Kidney (tissue), 14 donors: Measurements from ENCODE around the gene NSUN7. TPM values are rescaled to one million over a fixed set of nuclear protein-coding genes. Genes with fewer than 3 reads are reported as not detected.

ENCODE experiments used
- DNase-seq, 5 donors: peaks; one replicate each; pipeline ENCODE4 v3.0.0-alpha.2; 2013 to 2020
- FAIRE-seq: peaks from 2 replicates; lab custom pipeline; 2012; peaks lifted over from hg19 to GRCh38; lab: Jason Lieb, UNC
- H3K27ac ChIP-seq, 2 donors: one replicate each; pipeline ENCODE4 v1.7.0; 2013; ENCODE audit warnings: low read depth in 2 of 2, low read length in 2 of 2, inconsistent platforms in 1 of 2
- H3K27me3 ChIP-seq: one replicate; pipeline ENCODE4 v1.7.1; 2013; ENCODE audit warnings: low read length, inconsistent platforms; ENCODE audit not compliant: control insufficient read depth, insufficient read depth
- H3K36me3 ChIP-seq, 3 donors: one replicate each; pipeline versions ENCODE4 v1.7.0 to v1.7.1; 2013; ENCODE audit warnings: low read length in 3 of 3, control low read depth in 1 of 3, inconsistent platforms in 1 of 3; ENCODE audit not compliant: insufficient read depth in 3 of 3, control insufficient read depth in 2 of 3
- H3K4me1 ChIP-seq, 3 donors: one replicate each; pipeline versions ENCODE4 v1.7.0 to v1.7.1; 2013; ENCODE audit warnings: low read length in 3 of 3, inconsistent platforms in 1 of 3, low read depth in 1 of 3; ENCODE audit not compliant: control insufficient read depth in 2 of 3, insufficient read depth in 2 of 3
- H3K4me3 ChIP-seq, 3 donors: one replicate each; pipeline versions ENCODE4 v1.7.0 to v1.8.1; 2013; ENCODE audit warnings: low read length in 3 of 3, control low read depth in 1 of 3, inconsistent platforms in 1 of 3
- H3K9ac ChIP-seq, 3 donors: one replicate each; pipeline versions ENCODE4 v1.7.0 to v1.7.1; 2013; ENCODE audit warnings: low read length in 3 of 3, control low read depth in 1 of 3, inconsistent platforms in 1 of 3
- H3K9me3 ChIP-seq, 3 donors: one replicate each; pipeline versions ENCODE4 v1.7.0 to v1.7.1; 2013; ENCODE audit warnings: low read length in 3 of 3, control low read depth in 1 of 3, inconsistent platforms in 1 of 3; ENCODE audit not compliant: control insufficient read depth in 2 of 3, insufficient read depth in 1 of 3
- CTCF ChIP-seq: IDR thresholded peaks from 3 replicates; pipeline ENCODE4 v1.5.1; 2012; ENCODE audit warnings: mild to moderate bottlenecking, moderate library complexity, borderline replicate concordance; ENCODE audit not compliant: insufficient read depth; ENCODE audit errors: extremely low read depth
- intact Hi-C: fragments of 100-400 bp; cut with DNase I; formaldehyde crosslinking; loops from one replicate; pipeline ENCODE4 v1.11.1; 2022
- polyA plus RNA-seq: library from polyadenylated mRNA; stranded (reverse); fragments of 350-450 nt; fragmentation: Illumina TruSeq; extraction: RNeasy Lipid Tissue Mini Kit (QIAGEN cat#74804); gene quantifications from one replicate; pipeline ENCODE4 v1.2.3, GENCODE V29; 2014; ENCODE audit warnings: low read depth, low replicate concordance; ENCODE audit not compliant: insufficient read depth
- total RNA-seq: library from RNA; stranded (reverse); fragmentation: NEBNext Ultra II Directional; extraction: Animal tissue kit (Norgen Biotek cat#: 25700); gene quantifications from one replicate; pipeline ENCODE4 v1.2.1, GENCODE V29; 2021
- donor health status: control.
- donor health status: control.
- donor health status: control.
- donor health status: control.
- donor health status: control.
- donor health status: DM: yes; HTN: yes; CAD: no.
- donor health status: Normal renal cell carcinoma (clear cell type).

The NSUN7 gene
- total and polyA plus RNA-seq, 2 donors from 2014 or later = 4.1 to 7.6 TPM

DNA sequence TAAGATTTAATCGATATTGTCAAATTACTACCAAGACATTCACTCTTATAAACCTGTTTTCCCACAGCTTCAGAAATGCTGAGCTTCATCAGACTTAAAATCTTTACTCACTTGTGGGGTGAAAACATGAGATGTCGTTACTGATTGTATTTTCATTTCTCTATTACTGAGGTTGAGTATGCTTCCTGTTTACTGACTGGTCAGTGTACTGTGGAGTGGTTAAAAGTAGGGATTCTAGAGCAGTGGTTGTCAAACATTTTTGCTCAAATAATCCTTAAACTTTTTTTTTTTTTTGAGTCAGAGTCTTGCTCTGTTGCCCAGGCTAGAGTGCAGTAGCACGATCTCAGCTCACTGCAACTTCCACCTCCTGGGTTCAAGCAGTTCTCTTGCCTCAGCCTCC, 50.3 kb downstream of the NSUN7 start:
- Histone ChIP-seq H3K27me3 (no peaks in the 10 kb centered on the region), H3K9ac (no peak overlapping the region), H3K36me3 (no peaks in the 10 kb centered on the region), H3K4me3 (no peak overlapping the region), H3K9me3 (no peaks in the 10 kb centered on the region), H3K27ac (no peak overlapping the region), H3K4me1 (no peaks in the 10 kb centered on the region)
- no peak for TF ChIP-seq CTCF
- FAIRE-seq (no peak), DNase-seq (no peak)
- intact Hi-C loops = no loop called here

DNA sequence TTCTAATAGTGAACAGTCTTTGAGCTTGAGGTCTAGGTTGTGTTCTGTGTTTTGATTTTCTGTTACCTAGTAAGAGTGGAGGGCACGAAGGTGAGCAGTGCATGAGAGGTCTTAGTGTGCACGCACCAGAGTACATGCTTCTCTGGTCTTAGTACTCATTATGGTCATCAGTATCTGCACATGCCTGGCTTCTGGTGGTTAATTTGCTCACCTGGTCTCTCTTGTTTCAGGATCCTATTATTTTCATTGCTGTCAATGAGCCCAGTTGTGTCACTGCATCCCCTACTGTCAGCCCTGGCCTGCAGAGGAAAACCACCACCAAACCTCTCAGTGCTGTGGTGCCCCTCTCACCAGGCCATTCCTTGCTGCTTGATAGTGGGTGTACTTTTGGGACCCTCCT, 54.8 kb downstream of the NSUN7 start:
- Histone ChIP-seq H3K4me1 (no peaks in the 10 kb centered on the region), H3K9ac (no peak overlapping the region), H3K27ac (no peak overlapping the region), H3K36me3 (no peaks in the 10 kb centered on the region), H3K9me3 (no peaks in the 10 kb centered on the region), H3K27me3 (no peaks in the 10 kb centered on the region), H3K4me3 (no peak overlapping the region)
- TF ChIP-seq CTCF = no peak
- no peak for DNase-seq
- intact Hi-C loops = no loop called here
- no peak for FAIRE-seq

- no peak for TF ChIP-seq CTCF
- H3K9ac ChIP-seq = no peak overlapping the region
- no peaks in the 10 kb centered on the region for H3K9me3 ChIP-seq
- no peaks in the 10 kb centered on the region for H3K4me1 ChIP-seq
- intact Hi-C loops = no loop called here
- H3K4me3 ChIP-seq = no peak overlapping the region
- H3K27ac ChIP-seq = no peak overlapping the region
- no peak for FAIRE-seq
- no peak for DNase-seq
- peaks cover 0 to 6% (median 2%) of the 10 kb centered on the region in 3 donors for H3K36me3 ChIP-seq
- no peaks in the 10 kb centered on the region for H3K27me3 ChIP-seq
Measured at GRCh38 chr4:40808926-40809457, 59.2 kb downstream of the NSUN7 start.

DNA sequence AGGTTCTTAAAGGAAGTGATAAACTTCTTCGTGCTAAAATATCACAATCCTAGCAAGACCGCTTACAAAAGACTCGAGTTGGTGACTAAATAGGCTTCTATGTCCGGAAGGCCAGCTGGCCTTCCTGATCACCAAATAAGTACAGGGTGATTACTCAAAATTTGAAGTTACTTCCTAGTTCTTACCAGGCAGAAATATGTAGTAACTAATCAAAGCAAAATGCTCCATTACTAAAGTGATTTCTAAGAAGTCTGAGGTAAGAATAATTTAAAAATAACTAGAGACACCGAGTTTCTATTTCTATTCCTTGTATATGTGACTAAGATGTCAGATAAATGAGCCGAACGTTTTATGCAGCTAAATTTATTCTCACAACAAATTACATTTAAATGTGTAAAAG, 62.2 kb downstream of the NSUN7 start:
- FAIRE-seq = no peak
- no peak for DNase-seq
- no peaks in the 10 kb centered on the region for H3K27me3 ChIP-seq
- no peak overlapping the region for H3K27ac ChIP-seq
- intact Hi-C loops = no loop called here
- H3K9ac ChIP-seq = no peak overlapping the region
- TF ChIP-seq CTCF = no peak
- H3K4me3 ChIP-seq = no peak overlapping the region
- H3K36me3 ChIP-seq = peaks cover 2 to 21% (median 8%) of the 10 kb centered on the region in 3 donors
- H3K4me1 ChIP-seq = no peaks in the 10 kb centered on the region
- no peaks in the 10 kb centered on the region for H3K9me3 ChIP-seq
